ENCODE data around the gene SLC6A20.

SLC6A20 gene

GRCh38 chr3:45786801-45787495, 9.4 kb downstream of the SLC6A20 start:
- H3K4me3 ChIP-seq (ENCODE audit: low read length): no peak overlapping the region
- TF ChIP-seq, protein P1, sequence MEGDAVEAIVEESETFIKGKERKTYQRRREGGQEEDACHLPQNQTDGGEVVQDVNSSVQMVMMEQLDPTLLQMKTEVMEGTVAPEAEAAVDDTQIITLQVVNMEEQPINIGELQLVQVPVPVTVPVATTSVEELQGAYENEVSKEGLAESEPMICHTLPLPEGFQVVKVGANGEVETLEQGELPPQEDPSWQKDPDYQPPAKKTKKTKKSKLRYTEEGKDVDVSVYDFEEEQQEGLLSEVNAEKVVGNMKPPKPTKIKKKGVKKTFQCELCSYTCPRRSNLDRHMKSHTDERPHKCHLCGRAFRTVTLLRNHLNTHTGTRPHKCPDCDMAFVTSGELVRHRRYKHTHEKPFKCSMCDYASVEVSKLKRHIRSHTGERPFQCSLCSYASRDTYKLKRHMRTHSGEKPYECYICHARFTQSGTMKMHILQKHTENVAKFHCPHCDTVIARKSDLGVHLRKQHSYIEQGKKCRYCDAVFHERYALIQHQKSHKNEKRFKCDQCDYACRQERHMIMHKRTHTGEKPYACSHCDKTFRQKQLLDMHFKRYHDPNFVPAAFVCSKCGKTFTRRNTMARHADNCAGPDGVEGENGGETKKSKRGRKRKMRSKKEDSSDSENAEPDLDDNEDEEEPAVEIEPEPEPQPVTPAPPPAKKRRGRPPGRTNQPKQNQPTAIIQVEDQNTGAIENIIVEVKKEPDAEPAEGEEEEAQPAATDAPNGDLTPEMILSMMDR (conservative IDR thresholded peaks at IDR 0.05; ENCODE audit: low read length): no peak
- DNase-seq (ENCODE audit: low read depth): no peak

DNA sequence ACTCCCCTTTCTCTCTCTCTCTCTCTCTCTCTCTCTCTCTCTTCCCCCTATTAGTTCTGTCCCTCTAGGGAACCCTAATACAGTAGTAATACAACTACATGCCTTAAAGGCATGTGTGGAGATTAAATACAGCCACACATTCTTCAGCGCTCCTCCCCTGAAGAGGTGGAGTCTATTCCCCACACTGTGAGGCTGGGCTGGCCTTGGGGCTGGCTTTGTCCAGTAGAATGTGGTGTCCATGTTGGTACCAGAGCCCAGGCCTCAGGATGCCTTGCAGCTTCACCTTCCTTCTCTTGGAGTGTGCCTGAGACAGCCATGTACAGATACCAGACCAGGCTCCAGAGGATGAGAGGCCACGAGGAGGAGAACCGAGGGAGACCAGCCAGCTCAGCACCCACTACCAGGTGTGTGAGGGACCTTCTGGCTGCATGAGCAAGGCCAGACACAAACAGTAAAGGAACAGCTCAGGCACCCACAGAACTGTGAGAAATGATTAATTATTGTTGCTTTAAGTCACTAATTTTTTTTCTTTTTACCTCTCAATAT, 10.7 kb downstream of the SLC6A20 start:
- no peak overlapping the region for H3K4me3 ChIP-seq (ENCODE audit: low read length)
- TF ChIP-seq, protein P1 (conservative IDR thresholded peaks at IDR 0.05; ENCODE audit: low read length): no peak
- no peak for DNase-seq (ENCODE audit: low read depth)

- TF ChIP-seq, protein P1 (conservative IDR thresholded peaks at IDR 0.05; ENCODE audit: low read length): no peak
- H3K4me3 ChIP-seq (ENCODE audit: low read length): no peak overlapping the region
- DNase-seq (ENCODE audit: low read depth): no peak
Observed at GRCh38 chr3:45783667-45784066, 12.7 kb downstream of the SLC6A20 start.

GRCh38 chr3:45782381-45782780, 14.0 kb downstream of the SLC6A20 start:
- no peak for DNase-seq (ENCODE audit: low read depth)
- no peak overlapping the region for H3K4me3 ChIP-seq (ENCODE audit: low read length)
- TF ChIP-seq, protein P1 (conservative IDR thresholded peaks at IDR 0.05; ENCODE audit: low read length): no peak

DNA sequence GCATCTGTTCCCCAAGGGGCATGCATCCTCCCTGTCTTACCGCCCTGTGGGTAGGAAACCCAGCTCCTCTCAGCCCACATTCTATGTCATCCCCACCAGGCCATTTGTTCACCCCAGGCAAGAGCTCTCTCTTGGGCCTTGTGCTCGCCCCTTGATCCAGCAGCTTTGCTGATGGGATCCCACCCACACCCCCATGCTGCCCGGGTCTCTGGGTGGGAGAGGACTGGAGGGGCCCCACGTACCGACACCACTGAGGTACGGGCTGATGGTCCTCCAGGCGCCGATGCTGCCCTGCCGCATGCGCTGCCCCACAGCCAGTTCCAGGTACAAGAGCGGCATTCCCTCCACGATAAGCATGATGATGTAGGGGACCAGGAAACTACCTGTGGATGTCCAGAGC, 14.5 kb downstream of the SLC6A20 start:
- DNase-seq (ENCODE audit: low read depth): no peak
- TF ChIP-seq, protein P1 (conservative IDR thresholded peaks at IDR 0.05; ENCODE audit: low read length): no peak
- no peak overlapping the region for H3K4me3 ChIP-seq (ENCODE audit: low read length)

DNA sequence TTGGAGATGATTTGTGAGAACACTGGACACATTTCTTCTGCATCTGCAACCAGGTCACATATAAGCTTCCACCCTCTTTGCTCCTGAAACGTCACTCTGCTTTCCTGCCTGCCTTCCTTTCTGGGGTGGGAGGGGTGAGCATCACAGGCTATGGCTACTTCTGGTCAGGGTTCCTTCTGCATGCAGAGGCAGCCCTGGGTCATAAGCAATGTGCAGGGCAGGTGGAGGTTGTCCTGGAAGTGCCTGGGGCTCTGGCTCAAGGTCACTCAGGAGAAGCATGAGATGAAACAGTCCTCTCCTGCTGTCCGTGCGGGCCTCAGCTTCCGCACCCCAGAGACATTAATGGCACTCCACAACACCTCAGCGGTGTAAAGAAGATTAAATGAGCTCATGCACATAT, 15.1 kb downstream of the SLC6A20 start:
- TF ChIP-seq, protein P1 (conservative IDR thresholded peaks at IDR 0.05; ENCODE audit: low read length): no peak
- no peak for DNase-seq (ENCODE audit: low read depth)
- H3K4me3 ChIP-seq (ENCODE audit: low read length): no peak overlapping the region
